HG03280 (cell line): ENCODE data around the gene SLC39A3.
A peak's percentile ranks its signal among the peaks of the same experiment; 100 is the strongest.

Source experiments
- ATAC-seq: cut with Tn5 transposase; IDR thresholded peaks from one replicate; pipeline ENCODE4 v1.9.1; 2021; ENCODE audit warnings: mild to moderate bottlenecking, moderate library complexity; ENCODE audit not compliant: unreplicated experiment

The SLC39A3 gene

DNA sequence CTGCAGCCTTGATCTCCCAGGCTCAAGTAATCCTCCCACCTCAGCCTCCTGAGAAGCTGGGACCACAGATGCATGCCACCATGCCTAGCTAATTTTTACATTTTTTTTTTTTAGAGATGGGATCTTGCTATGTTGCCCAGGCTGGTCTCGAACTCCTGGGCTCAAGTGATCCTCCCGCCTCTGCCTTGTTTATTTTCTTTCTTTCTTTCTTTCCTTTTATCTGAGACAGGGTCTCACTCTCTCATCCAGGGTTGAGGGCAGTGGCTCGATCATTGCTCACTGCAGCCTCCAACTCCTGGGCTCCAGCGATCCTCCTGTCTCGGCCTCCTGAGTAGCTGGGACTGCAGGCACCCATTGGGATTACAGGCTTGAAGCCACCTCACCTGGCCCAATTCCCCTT lies 33.6 kb downstream of the SLC39A3 start:
- ATAC-seq = no peak

DNA sequence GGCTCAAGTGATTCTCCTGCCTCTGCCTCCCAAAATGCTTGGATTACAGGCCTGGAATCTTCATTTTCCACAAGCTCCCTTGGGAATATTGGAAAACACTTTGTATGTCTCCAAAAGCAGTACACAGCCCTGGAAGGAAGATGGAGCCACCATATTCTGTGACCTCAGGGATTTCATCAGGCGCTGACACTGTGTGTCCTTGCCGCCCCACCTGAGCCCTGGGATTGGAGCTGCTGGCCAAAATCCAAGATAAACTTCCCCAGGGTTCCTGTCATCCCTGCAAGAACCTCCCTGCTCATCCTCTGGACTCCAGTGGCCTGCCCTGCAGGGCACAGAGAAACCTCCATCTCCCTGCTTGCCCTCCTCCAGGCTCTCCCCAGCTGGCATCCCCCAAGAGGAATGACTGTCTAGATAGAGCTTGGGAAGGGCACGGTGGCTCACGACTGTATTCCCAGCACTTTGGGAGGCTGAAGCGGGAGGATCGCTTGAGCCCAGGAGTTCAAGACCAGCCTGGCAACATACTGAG lies 36.1 kb downstream of the SLC39A3 start:
- ATAC-seq = no peak

DNA sequence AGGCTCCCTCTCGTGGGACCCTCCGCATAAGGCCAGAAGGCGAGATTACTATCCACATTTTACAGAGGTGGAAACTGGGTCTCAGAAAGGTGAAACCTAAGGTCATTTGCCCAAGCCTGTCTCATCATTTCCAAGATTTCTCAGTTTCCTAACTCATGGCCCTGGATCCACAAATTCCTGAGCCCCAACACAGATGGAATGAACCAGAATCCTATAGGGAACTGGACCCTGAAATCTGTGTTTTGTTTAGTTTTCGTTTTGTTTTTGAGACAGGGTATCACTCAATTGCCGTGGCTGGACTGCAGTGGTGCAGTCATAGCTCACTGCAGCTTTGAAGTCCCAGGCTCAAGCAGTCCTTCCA lies 36.8 kb downstream of the SLC39A3 start:
- no peak for ATAC-seq

DNA sequence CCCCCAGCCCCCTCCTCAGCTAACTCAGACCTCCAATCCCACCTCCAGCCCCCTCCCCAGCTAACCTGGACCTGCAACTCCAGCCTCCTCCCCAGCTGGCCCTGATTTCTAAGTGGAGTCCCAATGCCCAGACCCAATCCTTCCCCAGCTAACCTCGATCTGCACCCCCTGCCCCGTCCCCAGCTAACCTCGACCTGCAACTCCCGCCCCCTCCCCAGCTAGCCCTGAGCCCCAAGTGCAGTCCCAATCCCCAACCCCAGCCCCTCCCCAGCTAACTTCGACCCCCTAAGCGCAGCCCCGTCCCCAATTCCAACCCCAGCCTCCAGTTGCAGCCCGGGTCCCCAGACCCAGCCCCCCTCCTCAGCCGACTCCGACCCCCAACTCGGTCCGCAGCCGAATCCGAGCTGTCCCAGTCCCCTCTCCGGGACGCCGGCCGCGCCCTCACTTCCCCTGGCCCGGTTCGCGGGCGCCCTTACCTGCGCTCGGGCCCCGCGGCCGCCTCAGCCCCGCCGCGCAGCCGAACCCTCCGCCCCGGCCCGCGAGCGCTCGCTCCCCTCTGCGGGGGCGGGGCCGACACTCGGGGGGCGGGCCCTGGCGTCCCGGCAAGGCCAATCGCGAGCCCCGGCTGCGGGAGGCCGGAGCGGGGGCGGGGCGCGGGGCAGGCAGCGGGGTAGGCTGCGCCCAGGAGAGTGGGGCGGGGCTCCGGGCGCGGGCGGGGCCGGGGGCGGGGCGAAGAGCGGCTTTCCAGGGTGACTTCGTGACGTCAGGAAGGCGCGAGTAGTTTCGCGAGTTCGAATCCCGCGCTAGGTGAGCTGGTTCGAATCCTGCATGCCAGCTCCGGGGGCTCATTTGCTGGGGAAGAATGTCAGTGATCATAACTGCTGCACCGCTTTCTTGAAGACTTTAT lies 37.4 kb downstream of the SLC39A3 start, which contains the start of gene GNG7:
Gene GNG7, minus strand, starts transcription at position 525 of the 907 bp plus-strand sequence. CDS start 182,006 bp downstream, outside the sequence.
- ATAC-seq = peak; percentile 86

DNA sequence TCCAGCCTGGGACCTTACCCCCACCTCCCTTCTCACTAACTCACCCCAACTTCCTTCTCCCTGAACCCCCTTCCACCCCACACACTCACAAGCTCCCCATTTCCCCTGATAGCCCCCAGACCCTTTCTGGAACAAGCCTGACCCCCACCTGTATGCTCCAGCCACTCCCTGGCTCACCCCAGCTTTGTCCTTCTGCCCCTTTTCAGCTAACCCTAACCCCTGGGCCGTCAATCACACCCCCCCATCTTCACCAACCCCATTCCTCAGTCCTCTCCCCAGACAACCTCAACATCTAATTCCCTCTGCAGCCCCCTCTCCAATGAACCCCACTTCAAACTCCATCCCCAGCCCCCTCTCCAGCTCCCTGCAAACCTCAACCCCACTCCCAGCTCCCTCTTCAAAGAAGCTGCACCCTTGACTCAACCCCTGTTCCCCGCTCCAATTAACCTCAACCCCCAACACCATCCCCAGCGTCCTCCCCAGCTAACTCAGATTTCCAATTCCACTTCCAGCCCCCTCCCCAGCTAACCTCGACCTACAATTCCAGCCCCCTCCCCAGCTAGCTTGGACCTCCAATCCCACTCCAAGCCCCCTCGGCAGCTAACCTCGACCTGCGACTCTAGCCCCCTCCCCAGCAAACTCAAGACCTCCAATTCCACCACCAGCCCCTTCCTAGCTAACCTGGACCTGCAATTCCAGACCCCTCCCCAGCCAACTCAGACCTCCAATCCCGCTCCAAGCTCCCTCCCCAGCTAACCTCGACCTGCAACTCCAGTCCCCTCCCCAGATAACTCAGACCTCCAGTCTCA lies 38.3 kb downstream of the SLC39A3 start:
- no peak for ATAC-seq

DNA sequence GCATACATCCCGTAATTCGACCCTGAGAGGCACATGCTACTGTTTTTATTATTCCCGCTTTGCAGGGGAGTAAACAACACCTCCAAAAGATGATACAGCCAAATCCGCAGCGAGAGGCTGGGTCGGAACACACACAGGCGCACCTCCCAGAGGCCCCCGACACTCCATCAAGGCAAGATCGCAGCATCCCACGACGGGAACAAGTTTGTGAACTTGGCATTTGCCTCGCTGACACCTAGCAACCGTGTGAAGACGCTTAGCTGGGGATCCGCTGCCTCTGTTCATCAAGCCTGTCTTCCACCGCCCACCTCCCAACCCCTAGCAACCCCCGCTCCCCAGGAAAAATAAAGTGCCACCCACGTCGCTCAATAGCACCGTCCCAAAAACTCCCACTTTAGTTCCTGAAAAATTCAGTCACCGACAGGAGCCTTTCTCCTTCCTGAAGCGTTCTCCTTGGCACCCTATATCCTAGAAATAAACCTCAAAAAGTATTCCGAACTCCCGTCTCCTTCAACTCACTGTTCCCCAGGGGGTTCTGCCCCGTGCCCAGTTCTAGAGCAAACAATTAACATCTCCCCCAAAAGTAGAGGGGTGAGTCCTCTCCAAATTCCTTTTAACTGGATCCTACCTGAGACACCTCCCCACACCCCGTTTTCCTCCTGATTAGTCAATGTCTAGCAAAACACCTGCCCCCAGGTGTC lies 39.0 kb downstream of the SLC39A3 start:
- ATAC-seq = no peak

DNA sequence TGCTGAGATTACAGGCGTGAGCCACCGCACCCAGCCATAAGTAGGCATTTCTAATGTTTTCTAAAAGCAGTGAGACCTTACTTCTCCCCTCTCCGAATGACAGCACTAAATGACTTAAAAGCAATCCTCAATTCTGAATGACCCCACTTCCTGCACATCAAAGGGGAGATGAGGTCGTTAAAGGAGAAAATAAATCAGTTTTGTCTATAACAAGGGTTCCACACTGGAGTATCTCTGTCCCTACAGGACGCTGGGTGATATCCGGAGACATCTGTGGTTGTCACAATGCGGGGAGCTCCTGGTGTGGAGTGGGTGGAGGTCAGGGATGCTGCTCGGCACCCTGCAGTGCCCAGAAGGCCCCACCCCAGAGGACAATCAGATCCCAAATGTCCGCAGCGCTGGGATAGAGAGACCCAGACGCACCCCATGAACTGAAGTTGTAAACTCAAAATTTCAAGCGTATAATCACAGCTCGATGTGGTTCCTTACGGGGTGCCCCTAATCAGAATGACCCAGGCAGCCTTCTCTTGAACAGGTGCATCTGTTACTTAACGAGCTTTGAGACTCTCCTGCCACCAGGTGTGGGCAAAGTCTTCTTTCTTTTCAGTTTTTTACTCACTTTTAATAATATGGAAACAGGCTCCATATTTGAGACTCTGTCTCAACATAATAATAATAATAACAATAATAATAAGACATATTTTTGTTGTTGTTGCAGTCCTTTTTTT lies 40.2 kb downstream of the SLC39A3 start:
- no peak for ATAC-seq

DNA sequence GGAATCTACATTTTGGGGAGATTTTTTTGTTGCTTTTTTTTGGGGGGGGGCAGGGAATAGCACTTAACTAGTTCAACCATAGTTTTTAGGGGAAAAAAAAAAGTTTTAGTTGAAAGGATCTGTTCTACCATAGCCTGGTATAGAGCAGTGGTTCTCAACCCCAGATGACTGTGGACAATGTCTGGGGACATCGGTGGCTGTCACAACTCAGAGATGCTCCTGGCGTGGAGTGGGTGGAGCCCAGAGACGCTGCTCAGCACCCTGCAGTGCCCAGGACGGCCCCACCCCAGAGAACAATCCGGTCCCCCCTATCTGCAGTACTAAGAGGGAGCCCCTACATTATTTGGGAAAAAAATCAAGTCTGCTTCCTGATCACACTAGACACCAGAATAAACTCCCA lies 45.6 kb downstream of the SLC39A3 start:
- ATAC-seq = no peak

DNA sequence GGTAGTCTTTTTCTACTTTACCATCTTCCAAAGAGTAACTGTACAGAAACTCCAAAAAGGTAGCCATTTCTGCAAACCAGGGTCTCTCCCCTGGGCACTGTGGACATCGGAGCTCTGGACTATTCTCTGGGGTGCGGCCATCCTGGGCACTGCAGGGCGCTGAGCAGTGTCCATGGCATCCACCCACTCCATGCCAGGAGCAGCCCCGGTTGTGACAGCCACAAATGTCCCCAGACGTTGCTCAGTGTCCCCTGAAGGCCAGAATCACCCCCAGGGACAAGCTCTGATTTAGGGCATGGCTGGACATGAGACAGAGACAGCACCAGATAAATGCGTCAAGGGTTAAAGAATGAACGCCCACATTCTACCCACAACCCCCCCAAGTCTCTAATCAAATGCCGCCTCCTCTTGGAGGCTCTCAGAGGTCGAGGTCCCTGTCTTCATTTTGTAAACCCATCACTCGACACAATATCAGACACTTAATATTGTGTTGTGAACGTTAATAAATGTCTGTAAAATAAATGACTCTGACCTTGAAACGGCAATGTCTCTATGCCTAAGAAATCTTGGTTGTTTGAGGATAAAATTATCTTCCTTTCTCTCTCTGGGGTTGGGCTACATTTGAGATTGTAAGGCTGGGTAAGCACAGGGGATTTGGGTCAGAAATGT lies 46.2 kb downstream of the SLC39A3 start:
- no peak for ATAC-seq

DNA sequence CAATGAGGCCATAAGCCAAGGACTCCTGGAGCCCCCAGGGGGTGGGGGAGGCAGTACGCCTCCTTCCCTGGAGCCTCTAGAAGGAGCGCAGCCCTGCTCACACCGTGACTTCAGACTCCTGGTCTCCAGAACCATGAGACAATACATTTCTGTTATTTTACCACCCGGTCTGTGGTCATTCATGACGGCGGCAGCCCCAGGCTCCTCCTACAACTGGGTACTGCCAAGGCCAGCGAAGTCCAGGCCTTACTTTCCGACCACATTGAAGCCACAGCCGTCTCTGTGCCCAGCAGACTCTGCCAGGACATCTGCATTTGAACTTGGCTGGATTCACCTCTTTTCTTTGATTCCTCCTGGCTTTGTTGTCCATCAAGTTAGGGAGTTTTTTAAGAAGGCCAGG lies 47.9 kb downstream of the SLC39A3 start:
- ATAC-seq = no peak

DNA sequence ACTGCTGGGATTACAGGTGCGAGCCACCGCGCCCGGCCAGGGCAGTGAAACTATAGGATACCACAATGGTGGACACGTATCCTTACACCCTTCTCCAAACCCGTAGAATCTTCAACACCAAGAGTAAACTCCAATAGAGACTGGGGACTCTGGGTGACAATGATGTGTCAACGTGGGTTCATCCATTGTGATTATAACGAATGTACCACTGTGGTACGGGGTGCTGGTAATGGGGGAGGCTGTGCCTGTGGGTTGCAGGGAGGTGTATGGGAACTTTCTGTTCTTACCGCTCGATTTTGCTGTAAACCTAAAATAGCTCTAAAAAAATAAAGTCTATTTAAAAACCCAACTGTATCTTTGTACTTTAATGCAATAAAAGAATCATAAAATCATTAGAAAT lies 49.0 kb downstream of the SLC39A3 start:
- no peak for ATAC-seq

DNA sequence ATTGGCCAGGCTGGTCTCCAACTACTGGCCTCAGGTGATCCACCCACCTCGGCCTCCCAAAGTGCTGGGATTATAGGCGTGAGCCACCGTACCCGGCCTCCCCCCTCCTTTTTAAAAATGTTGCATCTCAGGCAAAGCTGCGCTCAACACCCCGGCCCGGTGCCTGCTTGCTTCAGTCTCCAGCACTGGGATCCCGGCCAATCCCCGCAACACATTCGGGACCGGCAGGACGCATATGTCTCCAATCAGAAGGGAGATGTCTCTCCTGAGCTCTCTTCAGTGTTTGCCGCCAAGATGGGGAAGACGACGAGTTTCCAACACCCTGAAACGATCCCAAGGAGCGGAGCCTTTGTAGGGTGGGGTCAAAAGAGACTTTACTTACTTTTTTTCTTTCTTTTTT lies 53.5 kb downstream of the SLC39A3 start:
- ATAC-seq = no peak

DNA sequence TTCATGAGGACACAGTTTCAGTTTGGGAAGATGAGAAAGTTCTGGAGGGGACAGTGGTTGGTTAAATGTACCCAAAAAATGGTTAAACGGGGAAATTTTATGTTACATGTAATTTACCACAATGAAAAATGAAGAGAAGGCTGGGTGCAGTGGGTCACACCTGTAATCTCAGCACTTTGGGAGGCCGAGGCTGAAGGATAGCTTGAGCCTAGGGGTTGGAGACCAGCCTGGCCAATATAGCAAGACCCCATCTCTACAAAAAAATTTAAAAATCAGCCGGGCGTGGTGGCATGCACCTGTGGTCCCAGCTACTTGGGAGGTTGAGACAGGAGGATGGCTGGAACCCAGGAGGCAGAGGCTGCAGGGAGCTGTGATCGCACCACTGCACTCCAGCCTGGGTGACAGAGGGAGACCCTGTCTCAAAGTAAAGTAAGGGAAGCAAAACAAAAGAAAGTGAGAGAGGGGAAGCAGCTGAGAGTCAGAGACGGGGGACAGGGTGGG lies 54.6 kb downstream of the SLC39A3 start:
- ATAC-seq = no peak

DNA sequence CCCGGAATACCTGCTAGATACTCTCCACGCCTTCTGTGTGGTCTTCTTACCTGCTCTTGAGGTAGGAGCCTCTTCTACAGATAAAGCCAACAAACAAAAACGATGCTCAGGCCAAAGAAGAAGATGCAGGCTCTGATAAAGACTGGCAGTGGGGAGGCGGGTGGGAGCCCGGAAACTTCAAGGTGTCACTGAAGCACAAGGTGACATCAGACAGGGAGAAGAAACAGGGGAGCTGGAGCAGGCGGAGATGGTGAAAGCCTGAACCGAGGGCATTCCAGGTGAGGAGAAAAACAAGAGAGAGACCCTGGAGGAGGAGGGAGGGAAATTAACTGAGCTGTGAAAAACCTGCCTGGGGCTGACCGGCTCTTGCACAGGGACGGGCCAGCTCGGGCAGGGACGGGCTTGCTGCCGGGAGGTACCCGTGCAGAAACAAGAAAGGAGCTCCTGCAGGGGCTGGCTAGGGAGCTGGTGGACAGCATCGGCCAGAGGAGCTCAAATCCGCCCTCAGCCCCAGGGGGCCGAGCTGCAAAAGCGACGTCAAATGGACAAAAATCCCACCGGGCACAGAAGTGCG lies 56.3 kb downstream of the SLC39A3 start:
- ATAC-seq = no peak
